ENCODE results near the gene NCKAP5. TPM values are rescaled to one million over a fixed set of nuclear protein-coding genes. Genes with fewer than 3 reads are reported as not detected.
A peak's percentile ranks its signal among the peaks of the same experiment; 100 is the strongest.

NCKAP5 gene
- total and polyA plus RNA-seq, 2 of the 13 experiments (the other 11 are each of a cell fraction or from before 2014, with no cell fraction given) = 0.01 TPM; not detected in 1

GRCh38 chr2:132632000-132632649 is 936.1 kb downstream of the NCKAP5 start (continued):
- TF ChIP-seq ZNF746 (CRISPR knock-in tag; IDR thresholded peaks at IDR 0.05) = no peak
- TF ChIP-seq ZNF136 (CRISPR knock-in tag; IDR thresholded peaks at IDR 0.05; ENCODE audit: low read depth) = no peak
- no peak for TF ChIP-seq ZNF552 (CRISPR knock-in tag; IDR thresholded peaks at IDR 0.05; ENCODE audit: borderline replicate concordance)
- TF ChIP-seq, protein P1, sequence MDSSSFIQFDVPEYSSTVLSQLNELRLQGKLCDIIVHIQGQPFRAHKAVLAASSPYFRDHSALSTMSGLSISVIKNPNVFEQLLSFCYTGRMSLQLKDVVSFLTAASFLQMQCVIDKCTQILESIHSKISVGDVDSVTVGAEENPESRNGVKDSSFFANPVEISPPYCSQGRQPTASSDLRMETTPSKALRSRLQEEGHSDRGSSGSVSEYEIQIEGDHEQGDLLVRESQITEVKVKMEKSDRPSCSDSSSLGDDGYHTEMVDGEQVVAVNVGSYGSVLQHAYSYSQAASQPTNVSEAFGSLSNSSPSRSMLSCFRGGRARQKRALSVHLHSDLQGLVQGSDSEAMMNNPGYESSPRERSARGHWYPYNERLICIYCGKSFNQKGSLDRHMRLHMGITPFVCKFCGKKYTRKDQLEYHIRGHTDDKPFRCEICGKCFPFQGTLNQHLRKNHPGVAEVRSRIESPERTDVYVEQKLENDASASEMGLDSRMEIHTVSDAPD (CRISPR knock-in tag; IDR thresholded peaks at IDR 0.05) = peak; percentile 56; the same call in 1 of the 2 replicates
- TF ChIP-seq SIX4 (CRISPR knock-in tag; IDR thresholded peaks at IDR 0.05) = no peak
- TF ChIP-seq GLI4 (CRISPR knock-in tag; IDR thresholded peaks at IDR 0.05; ENCODE audit: borderline replicate concordance) = no peak; the same call in 1 of the 2 replicates
- no peak for TF ChIP-seq PCBP2 (optimal IDR thresholded peaks at IDR 0.05; ENCODE audit: low read depth, low read length, poor library complexity, severe bottlenecking)
- no peak for TF ChIP-seq SRSF4 (IDR thresholded peaks at IDR 0.05; ENCODE audit: low read depth, low read length, poor library complexity, severe bottlenecking)
- TF ChIP-seq NR2F1 (CRISPR knock-in tag; IDR thresholded peaks at IDR 0.05) = peak in 1 of 2 experiments; percentile 45; a peak in 2 of 4 replicates
- no peak for TF ChIP-seq ZNF12 (CRISPR knock-in tag; IDR thresholded peaks at IDR 0.05)
- no peak for TF ChIP-seq XRCC5 (optimal IDR thresholded peaks at IDR 0.05; ENCODE audit: low read length)
- TF ChIP-seq ZBTB40 (IDR thresholded peaks at IDR 0.05) = no peak
- TF ChIP-seq ZBTB40 (CRISPR knock-in tag; IDR thresholded peaks at IDR 0.05) = no peak
- TF ChIP-seq KAT7 (CRISPR knock-in tag; IDR thresholded peaks at IDR 0.05; ENCODE audit: borderline replicate concordance) = no peak
- TF ChIP-seq ZNF276 (CRISPR knock-in tag; IDR thresholded peaks at IDR 0.05; ENCODE audit: low read depth) = no peak
- TF ChIP-seq GABPA (IDR thresholded peaks at IDR 0.05; ENCODE audit: low read depth, low read length) = no peak
- TF ChIP-seq GABPA (CRISPR knock-in tag; IDR thresholded peaks at IDR 0.05; ENCODE audit: low read depth) = no peak
- TF ChIP-seq RBM22 (optimal IDR thresholded peaks at IDR 0.05; ENCODE audit: low read length) = no peak

All from HepG2 (cell line).